SK-MEL-5 (cell line): ENCODE measurements around the gene PACRG. TPM values are rescaled to one million over a fixed set of nuclear protein-coding genes. Genes with fewer than 3 reads are reported as not detected.

Source experiments
- DNase-seq: peaks from one replicate; pipeline ENCODE4 v3.0.0-alpha.2; 2016; ENCODE audit warnings: low read depth, low spot score
- in situ Hi-C: cut with HindIII; loops from 2 replicates; pipeline ENCODE4 v1.10.0; 2016; ENCODE audit warnings: low sequenced_read_pairs, high pct_unique_total_duplicates, low pct_unique_long_range_greater_than_20kb
- total RNA-seq: library from RNA; depleted of rRNA; stranded (reverse); fragments of >200 nt; shearing (Covaris generic); gene quantifications from 2 replicates; pipeline ENCODE4 v1.2.3, GENCODE V29; 2014

Gene PACRG
- total RNA-seq, 1 experiment from 2014 or later, result not detected

- in situ Hi-C loops, result no loop called here
Measured at GRCh38 chr6:163064397-163064796, 336.6 kb downstream of the PACRG start.

GRCh38 chr6:163066200-163066599, 338.4 kb downstream of the PACRG start:
- in situ Hi-C loops, result no loop called here
- DNase-seq, result no peak

More at GRCh38 chr6:163064397-163064796, 336.6 kb downstream of the PACRG start:
- no peak for DNase-seq

DNA sequence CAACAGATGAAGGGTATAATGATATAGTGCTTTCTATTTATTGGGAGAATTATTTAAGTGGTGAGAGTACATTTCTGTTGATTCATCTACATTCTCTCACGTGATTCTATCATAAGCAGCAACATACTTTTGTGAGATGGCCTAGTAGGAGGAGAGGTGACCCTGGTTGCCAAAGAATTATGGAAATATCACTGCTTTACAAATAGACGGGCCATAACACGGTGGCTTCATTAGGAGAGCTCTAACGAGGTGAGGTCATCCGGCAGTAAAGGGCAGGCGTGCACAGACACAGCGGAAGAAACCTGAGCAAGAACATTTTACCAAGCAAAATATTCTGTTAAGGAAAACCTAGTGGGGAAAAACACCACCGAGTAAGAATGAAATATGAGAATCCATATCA, 349.4 kb downstream of the PACRG start:
- DNase-seq, result no peak
- in situ Hi-C loops, result no loop called here

GRCh38 chr6:163078712-163079111, 350.9 kb downstream of the PACRG start:
- in situ Hi-C loops, result no loop called here
- DNase-seq, result no peak

- DNase-seq, result no peak
- in situ Hi-C loops, result no loop called here
Measured at GRCh38 chr6:163080228-163080627, 352.5 kb downstream of the PACRG start.

DNA sequence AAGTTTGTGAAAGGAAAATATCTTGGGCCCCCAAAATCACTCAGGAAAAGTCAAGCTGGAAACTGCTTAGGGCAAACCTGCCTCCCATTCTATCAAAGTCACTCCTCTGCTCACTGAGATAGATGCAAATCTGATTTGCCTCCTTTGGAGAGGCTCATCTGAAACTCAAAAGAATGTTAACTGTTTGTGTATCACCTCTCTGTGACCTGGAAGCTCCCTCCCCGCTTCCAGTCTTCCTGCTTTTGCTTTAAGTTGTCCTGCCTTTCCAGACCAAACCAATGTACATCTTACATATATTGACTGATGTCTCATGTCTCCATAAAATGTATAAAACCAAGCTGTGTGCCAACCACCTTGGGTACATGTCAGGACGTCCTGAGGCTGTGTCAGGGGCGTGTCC, 355.4 kb downstream of the PACRG start:
- DNase-seq, result no peak
- in situ Hi-C loops, result no loop called here

DNA sequence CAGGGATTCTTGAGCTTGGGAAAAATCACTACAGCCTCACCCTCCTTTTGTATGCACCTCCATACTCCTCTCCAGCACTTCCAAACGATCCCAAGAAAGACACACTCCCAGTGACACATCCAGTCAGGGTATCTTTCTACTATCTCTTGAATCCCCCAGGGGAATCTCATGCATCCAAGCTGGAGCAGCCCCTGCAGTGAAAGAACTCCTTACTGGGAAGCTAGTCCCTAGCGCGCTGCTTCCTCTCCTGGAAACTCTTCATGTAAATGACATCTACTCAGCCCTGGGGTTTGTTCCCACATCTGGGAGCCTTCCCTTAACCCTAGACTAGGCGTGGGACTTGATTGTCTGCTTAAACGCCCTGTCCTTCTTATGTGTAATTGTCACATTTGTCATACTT, 357.7 kb downstream of the PACRG start:
- no peak for DNase-seq
- in situ Hi-C loops, result no loop called here

DNA sequence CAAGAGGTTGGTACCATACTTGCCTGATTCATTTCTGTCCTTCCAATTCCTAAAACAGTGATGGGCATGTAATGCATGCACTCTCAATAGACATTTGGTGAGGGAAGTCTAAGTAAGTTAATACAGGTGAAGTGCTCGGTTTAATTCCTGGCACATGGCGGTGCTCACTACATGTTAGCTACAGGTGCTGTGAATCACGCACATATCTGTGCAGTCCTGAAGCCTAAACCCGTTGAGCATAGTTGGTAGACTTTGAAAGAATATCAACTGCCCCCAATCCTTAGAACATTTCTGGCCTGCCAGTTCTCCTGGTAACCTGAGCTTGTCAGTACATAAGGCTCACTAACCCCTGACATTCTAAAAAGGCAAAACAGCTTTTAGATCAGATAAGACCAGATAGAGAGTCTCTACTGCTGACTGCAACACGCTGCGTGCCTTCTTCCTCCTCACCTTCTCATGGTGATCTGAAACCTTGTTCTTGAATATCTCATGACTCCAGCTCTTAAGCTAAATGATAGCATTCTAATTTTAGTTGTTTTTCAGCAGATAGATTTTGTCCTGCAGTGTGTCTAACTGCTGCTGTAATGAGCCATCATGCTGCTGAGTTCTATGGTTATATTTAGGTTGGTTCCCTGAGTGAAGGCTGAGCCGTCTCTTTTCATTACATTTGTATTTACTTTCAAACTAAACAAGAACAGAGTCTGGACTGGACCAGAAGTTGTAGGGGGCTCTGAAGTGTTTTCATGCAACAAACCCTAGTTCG, 358.3 kb downstream of the PACRG start:
- no peak for DNase-seq
- in situ Hi-C loops, result no loop called here

GRCh38 chr6:163086624-163086920, 358.8 kb downstream of the PACRG start:
- in situ Hi-C loops, result no loop called here
- DNase-seq, result no peak

GRCh38 chr6:163087981-163088380, 360.2 kb downstream of the PACRG start:
- in situ Hi-C loops, result no loop called here
- DNase-seq, result no peak

GRCh38 chr6:163092876-163093275, 365.1 kb downstream of the PACRG start:
- in situ Hi-C loops, result no loop called here

DNA sequence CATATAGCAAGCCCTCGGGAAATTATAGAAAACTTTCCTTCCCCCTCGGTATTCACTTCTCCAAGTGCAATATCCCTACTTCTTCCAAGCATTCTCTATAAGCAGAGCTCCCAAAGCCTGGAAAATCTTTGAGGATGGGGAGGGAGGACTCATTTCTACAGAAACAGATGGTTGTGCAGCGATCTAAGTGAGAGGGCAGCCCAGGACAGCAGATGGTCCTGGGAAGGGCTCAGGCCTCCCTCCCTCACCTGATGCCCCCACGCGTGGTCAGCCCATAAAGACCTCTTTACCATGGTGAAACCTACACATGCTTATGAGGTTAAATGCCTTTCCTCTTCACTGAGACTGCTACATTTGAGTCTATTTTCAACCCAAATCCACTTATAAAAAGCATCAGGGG, 367.1 kb downstream of the PACRG start:
- DNase-seq, result no peak
- in situ Hi-C loops, result no loop called here

More at GRCh38 chr6:163092876-163093275, 365.1 kb downstream of the PACRG start:
- DNase-seq, result no peak

GRCh38 chr6:163095401-163095800, 367.6 kb downstream of the PACRG start:
- DNase-seq, result no peak
- in situ Hi-C loops, result no loop called here

DNA sequence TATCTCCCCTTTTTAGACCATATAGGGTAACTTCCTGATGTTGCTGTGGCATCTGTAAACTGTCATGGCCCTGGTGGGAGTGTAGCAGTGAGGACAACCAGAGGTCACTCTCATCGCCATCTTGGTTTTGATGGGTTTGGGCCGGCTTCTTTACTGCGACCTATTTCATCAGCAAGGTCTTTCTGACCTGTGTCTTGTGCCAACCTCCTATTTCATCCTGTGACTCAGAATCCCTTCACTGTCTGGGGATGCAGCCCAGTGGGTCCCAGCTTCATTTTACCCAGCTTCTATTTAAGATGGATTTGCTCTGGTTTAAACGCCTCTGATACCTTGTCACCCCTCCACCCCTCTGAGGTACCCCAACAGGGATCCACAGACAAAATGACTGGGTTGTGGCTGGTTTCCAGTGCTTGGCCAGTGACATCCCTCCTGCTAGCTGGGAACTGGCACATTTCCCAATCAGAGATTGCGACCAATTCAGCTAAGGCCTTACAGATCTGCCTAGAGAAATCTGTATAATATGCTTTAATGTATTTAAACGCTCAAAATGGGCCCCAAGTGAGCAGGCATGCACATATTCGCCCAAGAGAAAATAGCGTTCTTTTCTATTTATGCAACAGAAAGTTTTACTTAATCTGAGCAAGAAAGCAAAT, 371.2 kb downstream of the PACRG start:
- DNase-seq, result no peak
- in situ Hi-C loops, result no loop called here

GRCh38 chr6:163099621-163100171, 371.9 kb downstream of the PACRG start:
- in situ Hi-C loops, result no loop called here
- DNase-seq, result no peak

- DNase-seq, result no peak
- in situ Hi-C loops, result no loop called here
Measured at GRCh38 chr6:163100259-163100658, 372.5 kb downstream of the PACRG start.

DNA sequence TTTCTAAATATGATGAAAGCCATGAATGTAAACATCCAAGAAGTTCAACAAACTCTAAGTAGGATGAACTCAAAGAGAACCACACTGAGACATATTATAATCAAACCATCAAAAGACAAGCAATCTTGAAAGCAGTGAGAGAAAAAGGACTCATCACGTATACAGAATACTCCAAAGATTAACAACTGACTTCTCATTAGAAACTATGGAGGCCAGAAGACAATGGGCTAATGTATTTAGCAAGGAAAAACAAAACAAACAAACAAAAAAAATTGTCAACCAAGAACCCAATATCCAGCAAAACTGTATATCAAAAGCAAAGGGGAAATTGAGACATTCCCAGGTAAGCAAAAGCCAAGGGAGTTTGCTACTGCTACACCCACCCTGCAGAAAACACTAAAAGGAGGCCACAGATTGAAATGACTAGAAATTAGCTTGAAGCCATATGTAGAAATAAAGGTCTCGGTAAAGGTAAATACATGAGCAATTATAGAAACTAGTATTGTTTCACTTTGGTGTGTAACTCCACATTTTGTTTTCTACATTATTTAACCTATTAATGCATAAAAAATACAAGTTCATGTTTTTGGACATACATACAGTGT, 385.7 kb downstream of the PACRG start:
- in situ Hi-C loops, result no loop called here
- DNase-seq, result no peak

DNA sequence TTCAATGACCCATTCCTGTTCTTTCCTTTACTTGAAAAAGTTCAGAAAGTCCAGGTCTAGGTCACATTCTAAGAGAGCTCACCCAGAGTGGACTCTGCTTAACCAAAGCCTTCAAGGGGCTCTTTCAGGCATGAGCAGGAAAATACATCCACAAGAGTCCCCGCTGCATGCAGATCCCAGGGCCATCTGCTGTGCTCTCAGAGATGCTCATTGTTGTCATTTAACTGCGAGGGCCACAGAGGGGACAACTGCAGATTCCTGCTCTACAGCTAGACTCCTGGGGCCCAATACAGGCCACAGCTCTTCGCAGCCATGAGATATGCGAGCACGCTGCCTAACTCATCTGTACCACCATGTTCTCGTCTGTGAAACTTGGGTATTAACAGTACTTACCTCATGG, 391.2 kb downstream of the PACRG start:
- no peak for DNase-seq
- in situ Hi-C loops, result no loop called here

DNA sequence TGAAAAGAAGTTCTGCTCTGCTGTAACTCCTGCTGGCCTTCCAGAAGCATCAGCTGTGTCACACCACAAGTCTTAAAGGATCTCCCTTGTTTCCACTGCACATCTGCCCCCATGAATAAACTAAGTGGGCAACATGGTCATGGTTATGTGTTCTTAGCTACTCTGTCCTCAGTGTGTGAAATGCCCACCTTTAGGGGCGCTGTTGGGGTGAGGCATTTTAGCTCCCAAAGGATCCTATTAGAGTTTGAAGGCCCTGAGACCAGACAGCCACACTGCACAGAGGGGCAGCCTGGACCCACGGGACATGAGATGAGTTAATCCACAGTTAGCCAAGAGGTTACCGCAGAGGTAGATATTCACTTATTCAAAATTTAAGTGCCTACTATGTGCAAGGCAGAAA, 392.4 kb downstream of the PACRG start:
- in situ Hi-C loops, result no loop called here
- DNase-seq, result no peak
